Measurements from ENCODE around the gene WHAMM.
"Not testable (repeated sequence)": the region's sequence is repeated elsewhere in the genome, so short reads cannot be mapped to it uniquely, and the experiment has no call there.

The WHAMM gene

GRCh38 chr15:82865981-82866380, 56.6 kb downstream of the WHAMM start:
- DNase-seq (ENCODE audit: low spot score): not testable (repeated sequence)

GRCh38 chr15:82870727-82871320, 61.4 kb downstream of the WHAMM start:
- DNase-seq (ENCODE audit: low spot score): no peak

- DNase-seq (ENCODE audit: low spot score): no peak
These were observed 61.9 kb downstream of the WHAMM start for GRCh38 chr15:82871358-82871757.

GRCh38 chr15:82871832-82872484, 62.5 kb downstream of the WHAMM start:
- no peak for DNase-seq (ENCODE audit: low spot score)

- DNase-seq (ENCODE audit: low spot score): no peak
These were observed 63.7 kb downstream of the WHAMM start for GRCh38 chr15:82873000-82873680.

- DNase-seq (ENCODE audit: low spot score): no peak
These were observed 64.8 kb downstream of the WHAMM start for GRCh38 chr15:82874267-82874666.

- DNase-seq (ENCODE audit: low spot score): no peak
These were observed 65.5 kb downstream of the WHAMM start for GRCh38 chr15:82874961-82875360.

GRCh38 chr15:82875411-82876003, 66.1 kb downstream of the WHAMM start:
- no peak for DNase-seq (ENCODE audit: low spot score)

GRCh38 chr15:82877825-82878224, 68.4 kb downstream of the WHAMM start:
- no peak for DNase-seq (ENCODE audit: low spot score)

GRCh38 chr15:82878325-82878724, 68.9 kb downstream of the WHAMM start:
- DNase-seq (ENCODE audit: low spot score): no peak

- no peak for DNase-seq (ENCODE audit: low spot score)
These were observed 71.3 kb downstream of the WHAMM start for GRCh38 chr15:82880704-82881103.

- DNase-seq (ENCODE audit: low spot score): no peak
These were observed 72.3 kb downstream of the WHAMM start for GRCh38 chr15:82881747-82882146.

- DNase-seq (ENCODE audit: low spot score): no peak
These were observed 73.0 kb downstream of the WHAMM start for GRCh38 chr15:82882273-82882928.
